GM18519 (cell line): ENCODE measurements around the gene STAU1.
"Not testable (repeated sequence)": the region's sequence is repeated elsewhere in the genome, so short reads cannot be mapped to it uniquely, and the experiment has no call there.

Experiments used
- ATAC-seq: cut with Tn5 transposase; IDR thresholded peaks from one replicate; pipeline ENCODE4 v1.9.1; 2021; ENCODE audit warnings: mild to moderate bottlenecking, moderate library complexity; ENCODE audit not compliant: unreplicated experiment, low FRiP score

Gene STAU1

GRCh38 chr20:49082295-49082694, 105.8 kb downstream of the STAU1 start:
- not testable (repeated sequence) for ATAC-seq

DNA sequence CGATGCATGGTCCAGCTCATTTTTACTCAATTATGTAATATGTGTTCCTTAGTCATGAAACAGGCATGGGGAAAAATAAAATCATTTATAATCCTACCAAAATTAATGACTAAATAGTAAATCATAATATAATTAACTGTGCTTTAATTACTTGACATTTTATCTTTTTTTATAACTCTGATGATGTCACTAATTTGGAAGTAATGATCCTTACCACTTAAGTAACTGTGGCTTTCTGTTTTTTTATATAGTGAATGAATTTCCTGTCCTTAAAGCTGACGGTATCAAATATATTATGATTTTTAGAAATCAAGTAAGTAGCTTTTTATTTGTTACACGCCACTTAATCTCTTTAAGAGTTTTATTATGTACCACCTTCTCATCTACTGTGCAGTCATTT, 109.8 kb downstream of the STAU1 start:
- no peak for ATAC-seq

- no peak for ATAC-seq
These were observed 113.6 kb downstream of the STAU1 start for GRCh38 chr20:49074521-49074920.
